GM13977 (cell line): ENCODE results near the gene ANAPC7.

Experiments used
- DNase-seq: peaks from one replicate; pipeline ENCODE4 v3.0.0; 2012; ENCODE audit warnings: low spot score
- CTCF ChIP-seq: IDR thresholded peaks from 2 replicates; pipeline ENCODE4 v1.5.1; 2012; ENCODE audit warnings: mild to moderate bottlenecking, control low read depth; ENCODE audit not compliant: insufficient read depth; ENCODE audit errors: extremely low read depth, missing control alignments
- in situ Hi-C: fragments of 300-500 bp; cut with MboI; formaldehyde crosslinking; loops from one replicate; pipeline ENCODE4 v1.12.0; 2022; ENCODE audit warnings: low sequenced_read_pairs, low pct_unique_long_range_greater_than_20kb, mixed read lengths, inconsistent platforms; ENCODE audit not compliant: unreplicated experiment

Gene ANAPC7

GRCh38 chr12:110372056-110372425 lies 31.5 kb downstream of the ANAPC7 start:
- no peak for DNase-seq
- no peak for TF ChIP-seq CTCF
- in situ Hi-C loops: no loop called here

GRCh38 chr12:110371408-110372055 lies 32.0 kb downstream of the ANAPC7 start:
- TF ChIP-seq CTCF: no peak
- in situ Hi-C loops: no loop called here
- DNase-seq: peak; percentile 71

- TF ChIP-seq CTCF: no peak
- in situ Hi-C loops: no loop called here
- no peak for DNase-seq
These were observed 32.7 kb downstream of the ANAPC7 start for GRCh38 chr12:110370732-110371231.

- DNase-seq: no peak
- no peak for TF ChIP-seq CTCF
- in situ Hi-C loops: no loop called here
These were observed 33.5 kb downstream of the ANAPC7 start for GRCh38 chr12:110369992-110370391.

GRCh38 chr12:110367181-110367864 lies 36.2 kb downstream of the ANAPC7 start:
- in situ Hi-C loops: no loop called here
- no peak for DNase-seq
- no peak for TF ChIP-seq CTCF

- TF ChIP-seq CTCF: no peak
- no peak for DNase-seq
- in situ Hi-C loops: no loop called here
These were observed 37.0 kb downstream of the ANAPC7 start for GRCh38 chr12:110366321-110367142.
